A549 (cell line): ENCODE data around the gene ADTRP.

Experiments used
- CBX8 ChIP-seq: fragments of 200-600 bp; sonication (generic); IDR thresholded peaks from 2 replicates; pipeline ENCODE4 v1.6.1; 2016
- POLR2A ChIP-seq: IDR thresholded peaks from 2 replicates; pipeline ENCODE4 v1.6.1; 2012; ENCODE audit warnings: mild to moderate bottlenecking, low read length
- TF ChIP-seq, protein P1 (sequence below): fragments of >200 bp; sonication (Bioruptor Twin); formaldehyde crosslinking; IDR thresholded peaks from 3 replicates; pipeline ENCODE4 v1.5.1; 2016

DNA sequence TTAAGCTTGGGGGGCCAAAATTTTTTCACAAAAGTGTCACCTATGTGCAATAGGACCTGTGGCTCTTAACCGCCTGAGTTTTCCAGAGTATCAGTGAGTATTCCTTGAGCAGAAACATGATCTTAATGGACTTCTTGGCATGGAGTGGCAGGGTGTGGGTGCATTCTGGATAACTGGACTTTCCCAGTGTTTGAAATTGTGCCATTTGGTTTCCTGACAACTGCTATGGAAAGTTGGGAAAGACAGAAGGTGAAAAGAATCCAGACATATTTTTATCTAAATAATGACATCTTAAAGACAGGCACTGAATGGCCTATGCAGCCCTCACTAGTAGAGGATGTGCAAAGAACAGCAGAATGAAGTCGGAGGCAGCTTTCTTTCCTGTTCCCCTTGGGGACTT, 34.3 kb upstream of the ADTRP start:
- TF ChIP-seq, protein P1, sequence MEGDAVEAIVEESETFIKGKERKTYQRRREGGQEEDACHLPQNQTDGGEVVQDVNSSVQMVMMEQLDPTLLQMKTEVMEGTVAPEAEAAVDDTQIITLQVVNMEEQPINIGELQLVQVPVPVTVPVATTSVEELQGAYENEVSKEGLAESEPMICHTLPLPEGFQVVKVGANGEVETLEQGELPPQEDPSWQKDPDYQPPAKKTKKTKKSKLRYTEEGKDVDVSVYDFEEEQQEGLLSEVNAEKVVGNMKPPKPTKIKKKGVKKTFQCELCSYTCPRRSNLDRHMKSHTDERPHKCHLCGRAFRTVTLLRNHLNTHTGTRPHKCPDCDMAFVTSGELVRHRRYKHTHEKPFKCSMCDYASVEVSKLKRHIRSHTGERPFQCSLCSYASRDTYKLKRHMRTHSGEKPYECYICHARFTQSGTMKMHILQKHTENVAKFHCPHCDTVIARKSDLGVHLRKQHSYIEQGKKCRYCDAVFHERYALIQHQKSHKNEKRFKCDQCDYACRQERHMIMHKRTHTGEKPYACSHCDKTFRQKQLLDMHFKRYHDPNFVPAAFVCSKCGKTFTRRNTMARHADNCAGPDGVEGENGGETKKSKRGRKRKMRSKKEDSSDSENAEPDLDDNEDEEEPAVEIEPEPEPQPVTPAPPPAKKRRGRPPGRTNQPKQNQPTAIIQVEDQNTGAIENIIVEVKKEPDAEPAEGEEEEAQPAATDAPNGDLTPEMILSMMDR: no peak
- TF ChIP-seq POLR2A (no peak), CBX8 (no peak)
